HG02981 (cell line): ENCODE measurements around the gene ANKRD34C.

ENCODE experiments used
- ATAC-seq: cut with Tn5 transposase; IDR thresholded peaks from one replicate; pipeline ENCODE4 v1.9.1; 2021; ENCODE audit warnings: mild to moderate bottlenecking, moderate library complexity; ENCODE audit not compliant: unreplicated experiment

The ANKRD34C gene

GRCh38 chr15:79282371-79283251 lies at the start of gene ANKRD34C:
TSS of gene ANKRD34C (plus strand) at chr15:79282722. CDS start at chr15:79293285, 10,563 bp downstream.
- no peak for ATAC-seq

- ATAC-seq, result no peak
Measured at GRCh38 chr15:79233236-79233635, 49.3 kb upstream of the ANKRD34C start.

GRCh38 chr15:79240036-79240435 lies 42.5 kb upstream of the ANKRD34C start:
- no peak for ATAC-seq

GRCh38 chr15:79243723-79244122 lies 38.8 kb upstream of the ANKRD34C start:
- no peak for ATAC-seq

- ATAC-seq, result no peak
Measured at GRCh38 chr15:79244876-79245275, 37.6 kb upstream of the ANKRD34C start.

- no peak for ATAC-seq
Measured at GRCh38 chr15:79248183-79248582, 34.3 kb upstream of the ANKRD34C start.

- ATAC-seq, result no peak
Measured at GRCh38 chr15:79257454-79257853, 25.1 kb upstream of the ANKRD34C start.

GRCh38 chr15:79261836-79262235 lies 20.7 kb upstream of the ANKRD34C start:
- ATAC-seq, result no peak

GRCh38 chr15:79265167-79265566 lies 17.4 kb upstream of the ANKRD34C start:
- no peak for ATAC-seq

- no peak for ATAC-seq
Measured at GRCh38 chr15:79265987-79266579, 16.4 kb upstream of the ANKRD34C start.

GRCh38 chr15:79283252-79284048 lies 928 bp downstream of the ANKRD34C start:
- ATAC-seq, result no peak

- no peak for ATAC-seq
Measured at GRCh38 chr15:79290642-79291275, 8.2 kb downstream of the ANKRD34C start.

GRCh38 chr15:79292011-79292410 lies 9.5 kb downstream of the ANKRD34C start:
- no peak for ATAC-seq

- no peak for ATAC-seq
Measured at GRCh38 chr15:79294075-79294474, 11.6 kb downstream of the ANKRD34C start.

- no peak for ATAC-seq
Measured at GRCh38 chr15:79296583-79296982, 14.1 kb downstream of the ANKRD34C start.

GRCh38 chr15:79299126-79299840 lies 16.8 kb downstream of the ANKRD34C start:
- no peak for ATAC-seq

GRCh38 chr15:79299841-79300235 lies 17.3 kb downstream of the ANKRD34C start:
- ATAC-seq, result no peak

- ATAC-seq, result no peak
Measured at GRCh38 chr15:79307251-79307650, 24.7 kb downstream of the ANKRD34C start.

- ATAC-seq, result no peak
Measured at GRCh38 chr15:79308874-79309273, 26.4 kb downstream of the ANKRD34C start.

GRCh38 chr15:79310612-79310984 lies 28.1 kb downstream of the ANKRD34C start:
- peak; percentile 27 for ATAC-seq
